Hepatic stellate cell (primary cell): ENCODE measurements around the gene GPR61.

Experiments used
- DNase-seq: peaks from one replicate; pipeline ENCODE4 v3.0.0; 2011; ENCODE audit warnings: low spot score

Gene GPR61

GRCh38 chr1:109569323-109569722 lies 29.7 kb downstream of the GPR61 start:
- DNase-seq, result no peak

GRCh38 chr1:109570414-109570813 lies 30.7 kb downstream of the GPR61 start:
- peak; percentile 14 for DNase-seq

DNA sequence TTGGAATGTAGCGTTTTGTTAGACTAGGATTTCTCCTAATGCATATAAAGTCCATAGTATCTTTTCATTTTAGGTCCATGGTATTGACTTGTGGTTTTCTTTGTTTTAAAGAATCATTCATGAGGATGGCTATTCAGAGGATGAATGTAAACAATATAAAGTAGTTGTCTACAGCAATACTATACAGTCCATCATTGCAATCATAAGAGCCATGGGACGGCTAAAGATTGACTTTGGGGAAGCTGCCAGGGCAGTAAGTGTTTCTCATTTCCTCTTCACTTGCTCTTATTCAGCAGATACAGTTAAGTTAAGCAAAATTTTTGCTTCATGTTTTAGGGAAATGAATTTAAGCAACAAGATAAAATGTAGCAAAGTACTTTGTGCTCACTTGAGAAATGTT lies 34.1 kb downstream of the GPR61 start:
- DNase-seq, result no peak

GRCh38 chr1:109578947-109579443 lies 39.3 kb downstream of the GPR61 start:
- peak; percentile 9 for DNase-seq

DNA sequence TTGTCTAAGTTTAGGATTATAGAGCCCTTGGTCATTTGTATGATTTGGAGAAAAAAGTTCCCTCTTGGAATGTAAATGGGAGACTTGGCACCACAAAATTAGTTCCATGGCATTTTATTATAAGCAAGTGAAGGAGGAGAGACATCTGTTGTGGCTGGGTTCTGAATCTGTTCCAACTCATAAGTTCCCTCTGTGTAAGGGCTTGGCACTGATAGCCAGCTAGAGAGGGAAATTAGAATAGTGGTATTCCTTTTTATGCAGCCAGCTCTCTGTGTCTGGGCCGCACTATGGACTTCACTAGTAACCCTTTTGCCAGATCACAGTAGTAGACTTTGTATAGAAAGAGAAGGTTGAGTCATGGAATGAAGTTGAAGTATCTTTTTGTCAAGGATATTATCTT lies 39.8 kb downstream of the GPR61 start:
- no peak for DNase-seq

GRCh38 chr1:109582021-109582420 lies 42.3 kb downstream of the GPR61 start:
- DNase-seq, result no peak

- no peak for DNase-seq
Observed at GRCh38 chr1:109584766-109585165, 45.1 kb downstream of the GPR61 start.

DNA sequence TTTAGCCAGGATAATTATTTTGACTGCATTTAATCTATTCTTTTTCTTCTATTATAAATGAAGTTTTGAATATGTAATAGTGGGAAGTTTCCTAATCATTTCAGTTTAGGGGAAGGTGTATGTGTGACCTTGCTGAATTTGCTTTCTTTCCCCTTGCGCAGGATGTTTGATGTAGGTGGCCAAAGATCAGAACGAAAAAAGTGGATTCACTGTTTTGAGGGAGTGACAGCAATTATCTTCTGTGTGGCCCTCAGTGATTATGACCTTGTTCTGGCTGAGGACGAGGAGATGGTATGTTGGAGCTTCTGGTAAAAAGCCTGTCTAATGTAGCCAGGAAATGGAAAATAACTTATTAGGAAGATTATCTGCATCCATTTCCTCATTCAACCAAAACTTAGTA lies 46.4 kb downstream of the GPR61 start:
- no peak for DNase-seq

DNA sequence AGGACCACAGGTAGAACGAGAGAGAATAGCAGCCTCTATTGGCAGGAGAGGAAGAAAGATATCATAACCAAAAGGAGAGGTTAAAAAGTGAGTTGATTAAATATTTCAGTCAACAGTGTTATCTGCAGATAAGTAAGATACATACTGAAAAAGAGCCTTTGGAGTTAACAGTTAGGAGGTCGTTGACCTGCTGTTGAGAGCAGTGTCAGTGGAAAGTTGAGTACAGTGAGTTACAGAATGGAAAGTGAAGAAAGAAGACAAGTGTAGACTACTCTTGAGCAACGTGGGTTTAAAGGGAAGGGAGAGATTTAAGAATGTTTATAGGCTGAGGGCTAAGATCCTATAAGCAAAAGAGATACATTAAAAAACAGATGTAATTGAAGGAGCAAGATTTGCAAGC lies 49.5 kb downstream of the GPR61 start:
- DNase-seq, result no peak

GRCh38 chr1:109589679-109590078 lies 50.0 kb downstream of the GPR61 start:
- DNase-seq, result no peak

GRCh38 chr1:109592916-109593315 lies 53.2 kb downstream of the GPR61 start:
- DNase-seq, result no peak

DNA sequence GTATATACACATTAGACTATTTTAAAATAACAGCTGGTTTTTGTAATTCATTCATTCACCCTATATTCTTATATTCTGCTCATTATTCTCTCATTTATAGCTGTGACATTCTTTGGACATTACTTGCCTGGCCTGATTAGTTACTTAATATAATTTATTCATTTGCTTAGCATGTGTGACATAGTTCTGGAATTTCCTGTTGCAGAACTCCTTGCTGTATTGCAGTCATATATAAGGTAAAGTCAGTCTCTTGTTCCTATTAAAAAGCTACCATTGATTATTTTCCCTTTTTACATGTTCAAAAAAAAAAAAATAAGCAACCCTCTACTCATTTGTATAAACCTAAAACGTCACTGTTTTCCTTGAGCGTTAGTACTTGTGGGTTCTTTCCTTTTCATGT lies 55.9 kb downstream of the GPR61 start:
- DNase-seq, result no peak
